ENCODE measurements around the gene SLC27A5. TPM values are rescaled to one million over a fixed set of nuclear protein-coding genes. Genes with fewer than 3 reads are reported as not detected.

The SLC27A5 gene
- 6.9 TPM for total RNA-seq

- FAIRE-seq (no peak), DNase-seq (ENCODE audit: low spot score in 2 of 2) (no peak)
Measured at GRCh38 chr19:58511353-58512208, at the start of gene SLC27A5. TSS of gene SLC27A5 (minus strand) at chr19:58511992. CDS start at chr19:58511955, 37 bp downstream.

GRCh38 chr19:58560921-58561320 lies 49.1 kb upstream of the SLC27A5 start:
- FAIRE-seq (no peak), DNase-seq (ENCODE audit: low spot score in 2 of 2) (no peak)

- DNase-seq (ENCODE audit: low spot score in 2 of 2), result no peak
- FAIRE-seq, result no peak
Measured at GRCh38 chr19:58560007-58560887, 48.5 kb upstream of the SLC27A5 start.

- peak; percentile 91 to 92 for DNase-seq (ENCODE audit: low spot score in 2 of 2)
- no peak for FAIRE-seq
Measured at GRCh38 chr19:58559275-58560006, 47.6 kb upstream of the SLC27A5 start.

GRCh38 chr19:58558623-58559274 lies 47.0 kb upstream of the SLC27A5 start:
- FAIRE-seq (peak; percentile 61), DNase-seq (ENCODE audit: low spot score in 2 of 2) (peak; percentile 98)

- DNase-seq (ENCODE audit: low spot score in 2 of 2) (no peak), FAIRE-seq (no peak)
Measured at GRCh38 chr19:58558066-58558622, 46.4 kb upstream of the SLC27A5 start, which contains the start of gene UBE2M. TSS of gene UBE2M (minus strand) at chr19:58558611. CDS start at chr19:58558381, 230 bp downstream.

- no peak for DNase-seq (ENCODE audit: low spot score in 2 of 2)
- no peak for FAIRE-seq
Measured at GRCh38 chr19:58557221-58558065, 45.7 kb upstream of the SLC27A5 start.

- DNase-seq (ENCODE audit: low spot score in 2 of 2), result no peak
- FAIRE-seq, result no peak
Measured at GRCh38 chr19:58556622-58557220, 44.9 kb upstream of the SLC27A5 start.

DNA sequence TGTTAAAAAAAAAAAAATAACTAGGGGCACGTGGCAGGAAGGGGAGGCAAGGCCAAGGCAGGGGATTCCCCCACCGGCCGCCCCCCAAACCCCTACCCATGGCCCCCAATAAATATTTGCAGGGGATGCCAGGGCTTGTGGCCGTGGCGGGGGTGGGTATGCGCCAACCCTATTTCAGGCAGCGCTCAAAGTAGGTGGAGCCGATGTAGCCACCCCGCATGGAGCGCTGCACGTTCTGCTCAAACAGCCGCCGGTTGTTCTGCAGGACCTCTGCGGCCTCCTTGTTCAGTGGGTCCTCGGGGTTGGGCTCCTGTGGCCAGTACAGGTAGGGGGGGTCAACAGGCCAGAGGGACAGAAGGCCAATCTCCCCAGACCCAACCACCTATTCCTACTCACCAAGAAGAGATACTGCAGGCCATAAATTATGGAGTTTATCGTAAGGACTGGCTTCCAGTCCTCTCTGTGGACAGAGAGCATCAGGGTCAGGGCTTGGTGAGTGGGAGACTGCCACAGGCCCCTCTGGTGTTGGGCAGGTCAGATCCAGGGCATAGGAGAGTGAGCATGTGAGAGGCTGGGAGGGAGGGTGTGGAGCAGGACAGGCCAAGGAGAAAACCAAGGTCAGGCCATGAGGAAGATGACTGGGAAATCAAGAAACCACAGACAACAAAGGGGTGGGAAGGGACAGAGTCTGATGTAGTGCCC lies 44.3 kb upstream of the SLC27A5 start:
- no peak for FAIRE-seq

GRCh38 chr19:58555369-58555885 lies 43.6 kb upstream of the SLC27A5 start:
- DNase-seq (ENCODE audit: low spot score in 2 of 2) (no peak), FAIRE-seq (no peak)

More for the DNA sequence above, 44.3 kb upstream of the SLC27A5 start:
- DNase-seq (ENCODE audit: low spot score in 2 of 2), result no peak

- DNase-seq (ENCODE audit: low spot score in 2 of 2), result peak; percentile 94 to 99
- FAIRE-seq, result no peak
Measured at GRCh38 chr19:58554494-58555368, 42.9 kb upstream of the SLC27A5 start, which contains the start of gene CHMP2A. TSS of gene CHMP2A (minus strand) at chr19:58555105. CDS start at chr19:58554212, 893 bp downstream.

DNA sequence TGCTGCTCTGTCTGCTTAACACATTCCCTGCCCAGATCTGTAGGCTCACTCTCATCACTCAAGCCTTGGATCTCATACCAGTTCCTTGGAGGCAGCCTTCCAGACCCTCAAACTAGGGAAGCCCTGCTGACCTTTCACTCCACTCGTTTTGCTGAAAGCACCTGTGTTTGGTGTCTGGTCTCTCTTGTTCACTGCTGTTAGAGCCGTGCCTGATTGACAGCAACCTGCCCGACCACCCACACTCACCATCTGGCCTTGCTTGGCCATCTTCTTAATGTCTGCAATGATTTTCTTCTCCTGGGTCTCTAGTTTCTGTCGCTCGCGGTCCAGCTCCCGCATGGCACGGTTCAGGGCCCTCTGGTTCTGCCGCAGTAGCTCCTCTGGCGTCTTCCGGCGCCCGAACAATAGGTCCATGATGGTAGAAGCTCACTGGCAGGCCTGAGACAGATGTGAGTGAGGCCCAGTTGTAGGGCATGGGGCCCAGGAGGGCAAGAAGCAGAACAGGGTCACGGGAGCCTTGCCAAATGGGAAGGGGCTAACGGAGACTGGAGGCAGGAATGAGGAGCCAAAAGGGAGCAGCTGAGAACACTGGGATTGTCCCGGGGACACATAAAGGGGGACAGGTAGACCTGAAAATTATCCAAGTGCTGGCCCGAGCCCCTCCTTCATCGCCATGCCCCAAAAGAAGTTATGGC lies 42.2 kb upstream of the SLC27A5 start:
- no peak for DNase-seq (ENCODE audit: low spot score in 2 of 2)
- FAIRE-seq, result no peak

GRCh38 chr19:58552655-58553054 lies 40.9 kb upstream of the SLC27A5 start:
- FAIRE-seq (no peak), DNase-seq (ENCODE audit: low spot score in 2 of 2) (no peak)

DNA sequence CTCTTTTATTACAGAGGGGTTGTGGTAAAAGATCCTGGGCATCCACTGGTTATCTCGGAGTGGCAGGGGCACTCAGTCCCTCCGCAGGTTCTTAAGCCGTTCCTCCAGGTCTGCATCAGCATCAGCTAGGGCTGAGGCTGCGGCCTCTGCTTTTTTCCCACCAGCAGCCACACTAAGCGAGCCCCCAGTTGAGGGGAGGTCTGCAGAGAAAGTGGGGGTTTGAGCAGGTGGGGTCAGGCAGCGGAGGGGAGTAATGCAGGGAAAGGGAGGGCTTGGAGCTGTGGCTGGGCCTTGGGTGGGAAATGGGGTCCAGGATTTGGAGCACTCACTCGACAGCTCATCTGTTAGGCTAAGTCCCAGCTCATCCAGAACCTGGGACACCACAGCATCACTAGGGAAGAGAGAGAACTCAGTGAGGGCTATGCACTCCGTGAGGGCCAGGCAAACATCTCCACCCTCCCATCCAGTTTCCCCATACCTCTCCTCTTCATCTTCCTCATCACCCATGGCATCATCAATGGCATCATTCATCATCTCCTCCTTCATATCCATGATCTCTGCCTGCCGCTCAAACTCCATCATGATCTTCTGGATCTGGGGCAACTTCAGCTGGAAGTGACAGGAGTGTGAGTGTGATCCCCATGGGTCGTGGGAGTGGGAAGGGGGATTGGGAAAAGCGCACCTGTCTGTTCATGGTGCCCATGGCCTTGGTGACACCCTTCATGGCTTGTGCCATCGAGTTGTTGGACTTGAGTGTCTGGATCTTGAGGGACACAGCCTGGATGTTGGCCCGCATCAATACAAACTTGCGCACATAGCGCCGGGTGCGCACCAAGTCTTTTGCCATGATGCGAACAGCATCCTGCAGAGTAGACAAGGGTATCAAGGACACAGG lies 40.0 kb upstream of the SLC27A5 start:
- no peak for DNase-seq (ENCODE audit: low spot score in 2 of 2)
- FAIRE-seq, result no peak

DNA sequence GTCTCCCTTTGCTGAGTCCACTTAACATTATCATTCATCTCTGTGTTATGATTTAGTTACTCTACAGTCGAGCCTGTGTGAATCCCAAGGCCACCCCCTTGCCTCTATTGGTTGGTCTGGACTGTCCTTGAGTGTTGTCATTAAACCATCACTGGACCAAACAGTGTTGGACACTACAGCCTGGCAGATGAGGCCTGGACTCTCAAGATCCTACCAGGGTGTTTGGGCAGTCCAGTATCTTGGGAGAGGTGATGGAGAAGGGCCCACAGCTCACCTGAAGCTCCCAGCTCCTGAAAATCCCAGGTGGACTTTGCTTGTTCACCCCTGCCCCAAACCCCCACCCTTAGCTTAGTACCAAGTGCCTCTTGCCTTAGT lies 39.3 kb upstream of the SLC27A5 start:
- FAIRE-seq, result no peak

More for the DNA sequence above, 39.3 kb upstream of the SLC27A5 start:
- no peak for DNase-seq (ENCODE audit: low spot score in 2 of 2)
